MCF 10A (cell line): ENCODE results near the gene AKAP9. TPM values are rescaled to one million over a fixed set of nuclear protein-coding genes. Genes with fewer than 3 reads are reported as not detected.
"Not testable (repeated sequence)": the region's sequence is repeated elsewhere in the genome, so short reads cannot be mapped to it uniquely, and the experiment has no call there.

Experiments used
- BruUV-seq: library from RNA; stranded (reverse); fragments of 400-500 nt; replicated peaks from 2 replicates; lab custom pipeline; 2021; lab: Mats Ljungman, UMichigan
- CTCF ChIA-PET: fragments of 300-600 bp; sonication (Branson Sonifier 250); formaldehyde crosslinking; extraction: SDS; loops from one replicate; lab custom pipeline; 2021; ENCODE audit warnings: antibody characterized with exemption, inconsistent platforms; lab: Yijun Ruan, JAX
- POLR2A ChIA-PET: fragments of 300-600, 350-650 bp; sonication (Branson Sonifier 250); formaldehyde crosslinking; extraction: SDS; loops from one replicate; lab custom pipeline; 2020; ENCODE audit warnings: antibody characterized with exemption, inconsistent platforms; lab: Yijun Ruan, JAX
- DNase-seq: peaks from one replicate; pipeline ENCODE4 v3.0.0-alpha.2; 2018; ENCODE audit not compliant: unreplicated experiment
- H3K27ac Mint-ChIP-seq: one replicate; pipeline ENCODE4 v1.8.0; 2022; ENCODE audit warnings: mild to moderate bottlenecking, low read depth, mixed read lengths; ENCODE audit not compliant: unreplicated experiment
- H3K27me3 Mint-ChIP-seq: one replicate; pipeline ENCODE4 v1.8.0; 2022; ENCODE audit warnings: mixed read lengths; ENCODE audit not compliant: insufficient read depth, unreplicated experiment
- H3K36me3 Mint-ChIP-seq: one replicate; pipeline ENCODE4 v1.8.0; 2022; ENCODE audit warnings: mild to moderate bottlenecking, moderate library complexity, mixed read lengths; ENCODE audit not compliant: insufficient read depth, unreplicated experiment
- H3K4me1 Mint-ChIP-seq: one replicate; pipeline ENCODE4 v1.8.0; 2022; ENCODE audit warnings: mixed read lengths; ENCODE audit not compliant: insufficient read depth, unreplicated experiment
- H3K4me3 Mint-ChIP-seq: one replicate; pipeline ENCODE4 v1.8.0; 2022; ENCODE audit warnings: mild to moderate bottlenecking, moderate library complexity, mixed read lengths; ENCODE audit not compliant: unreplicated experiment
- H3K9me3 Mint-ChIP-seq: one replicate; pipeline ENCODE4 v1.8.0; 2022; ENCODE audit warnings: mixed read lengths; ENCODE audit not compliant: unreplicated experiment
- CTCF ChIP-seq: fragments of 200-600 bp; IDR thresholded peaks from one replicate; pipeline ENCODE4 v1.8.0; 2022; ENCODE audit warnings: antibody characterized with exemption, mild to moderate bottlenecking; ENCODE audit not compliant: unreplicated experiment
- intact Hi-C: fragments of 100-400 bp; cut with micrococcal nuclease; formaldehyde crosslinking; loops from 2 replicates; pipeline ENCODE4 v1.14.1; 2022
- total RNA-seq: library from RNA; stranded (reverse); gene quantifications from 2 replicates; pipeline ENCODE4 v1.2.3, GENCODE V29; 2022

The AKAP9 gene
- total RNA-seq, 1 experiment from 2014 or later, result 39.2 TPM

GRCh38 chr7:91947948-91948347, 7.3 kb downstream of the AKAP9 start:
- ChIA-PET POLR2A (no interaction called here), CTCF (no interaction called here)
- TF ChIP-seq CTCF, result no peak
- Mint-ChIP-seq H3K36me3 (peaks cover 6% of the 10 kb centered on the region), H3K27me3 (no peaks in the 10 kb centered on the region), H3K4me1 (peaks cover 14% of the 10 kb centered on the region), H3K4me3 (no peak overlapping the region), H3K9me3 (peaks cover 8% of the 10 kb centered on the region), H3K27ac (no peak overlapping the region)
- no peak for DNase-seq
- intact Hi-C loops, result no loop called here
- no TSS peak for BruUV-seq

GRCh38 chr7:91949221-91950009, 8.8 kb downstream of the AKAP9 start:
- H3K4me1 Mint-ChIP-seq, result peaks cover 19% of the 10 kb centered on the region
- no peak for DNase-seq
- CTCF ChIA-PET, result interaction anchor here (0.6 to 0.8 kb wide), 2 partner anchors 10 to 172 kb away, joined by 3 read pairs; no protein-coding TSS in a partner anchor
- POLR2A ChIA-PET, result interaction anchor here (1.1 kb wide), 1 partner anchor 9 kb away, joined by 4 read pairs; no protein-coding TSS in a partner anchor
- intact Hi-C loops, result no loop called here
- peaks cover 8% of the 10 kb centered on the region for H3K9me3 Mint-ChIP-seq
- no peaks in the 10 kb centered on the region for H3K27me3 Mint-ChIP-seq
- TF ChIP-seq CTCF, result no peak
- H3K36me3 Mint-ChIP-seq, result peaks cover 6% of the 10 kb centered on the region
- BruUV-seq, result no TSS peak
- no peak overlapping the region for H3K27ac Mint-ChIP-seq
- no peak overlapping the region for H3K4me3 Mint-ChIP-seq

DNA sequence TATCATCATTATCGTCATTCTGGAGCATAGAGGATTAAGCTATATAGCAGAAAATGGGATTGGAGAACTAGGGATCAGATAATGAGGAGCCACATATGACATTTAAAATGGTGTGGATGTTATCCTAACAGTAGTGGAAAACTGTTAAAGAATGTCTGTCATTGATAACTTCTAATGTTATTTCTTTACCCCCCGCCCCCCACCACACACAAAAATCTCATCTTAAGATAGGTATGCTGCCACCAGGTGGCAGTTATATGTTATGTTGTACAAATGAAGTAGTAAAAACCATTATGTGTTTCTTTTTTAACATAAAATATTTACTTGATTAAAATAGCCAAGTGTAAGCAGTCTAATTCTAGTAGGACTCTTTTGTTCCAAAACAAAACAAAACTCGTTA, 13.0 kb downstream of the AKAP9 start:
- CTCF ChIA-PET, result interaction anchor here (0.6 to 1.7 kb wide), 6 partner anchors 14 to 212 kb away, joined by 3 to 7 read pairs (median 3); no protein-coding TSS in a partner anchor
- TF ChIP-seq CTCF, result peak; percentile 12
- Mint-ChIP-seq H3K9me3 (no peaks in the 10 kb centered on the region), H3K4me3 (no peak overlapping the region), H3K36me3 (peaks cover 7% of the 10 kb centered on the region), H3K4me1 (peaks cover 19% of the 10 kb centered on the region), H3K27ac (peak overlapping the region; percentile 21), H3K27me3 (no peaks in the 10 kb centered on the region)
- no TSS peak for BruUV-seq
- POLR2A ChIA-PET, result interaction anchor here (0.6 to 1.2 kb wide), 3 partner anchors 12 to 627 kb away, joined by 3 to 5 read pairs (median 3); no protein-coding TSS in a partner anchor
- no peak for DNase-seq
- intact Hi-C loops, result loop anchor here (2.0 kb wide), 1 partner anchor 73 kb away; the partner anchor contains the start of gene MTERF1

GRCh38 chr7:91956464-91956863, 15.8 kb downstream of the AKAP9 start:
- intact Hi-C loops, result not testable (repeated sequence)

More at GRCh38 chr7:91956464-91956863, 15.8 kb downstream of the AKAP9 start:
- not testable (repeated sequence) for H3K27me3 Mint-ChIP-seq, H3K4me3 Mint-ChIP-seq, H3K36me3 Mint-ChIP-seq, DNase-seq, H3K27ac Mint-ChIP-seq, H3K9me3 Mint-ChIP-seq, BruUV-seq
- peaks cover 19% of the 10 kb centered on the region for H3K4me1 Mint-ChIP-seq
- ChIA-PET POLR2A (interaction anchor here (0.6 to 0.7 kb wide), 2 partner anchors 10 kb away, joined by 3 to 4 read pairs; no protein-coding TSS in a partner anchor), CTCF (interaction anchor here (0.7 kb wide), 1 partner anchor 47 kb away, joined by 3 read pairs; no protein-coding TSS in a partner anchor)
